ENCODE measurements around the gene P2RX2.

Gene P2RX2

GRCh38 chr12:132618683-132619043, at the start of gene P2RX2:
TSS of gene P2RX2 (plus strand) at chr12:132618776. CDS start at chr12:132618817, 41 bp downstream.
- no peaks in the 10 kb centered on the region; the same call in 1 of the 2 replicates for H3K9me3 ChIP-seq (ENCODE audit: low read depth, low read length)
- H3K4me3 ChIP-seq = peak within 1 kb of the TSS; percentile 68
- no peak within 1 kb of the TSS for H3K27ac ChIP-seq
- H3K36me3 ChIP-seq (ENCODE audit: insufficient read depth, low read length) = peaks cover under 1% of the 10 kb centered on the region; the same call in 1 of the 2 replicates
- DNase-seq (ENCODE audit: low read depth, low spot score) = no peak
- TF ChIP-seq FOXP2 (optimal IDR thresholded peaks at IDR 0.05; ENCODE audit: control extremely low read depth, extremely low read length, insufficient read depth) (no peak), POLR2AphosphoS5 (IDR thresholded peaks at IDR 0.05; ENCODE audit: borderline replicate concordance, low read depth, low read length) (no peak), EZH2 (IDR thresholded peaks at IDR 0.05) (no peak)
- H3K9ac ChIP-seq (ENCODE audit: insufficient read length) = no peak within 1 kb of the TSS

GRCh38 chr12:132568826-132569480, 49.6 kb upstream of the P2RX2 start:
- no peaks in the 10 kb centered on the region for H3K9me3 ChIP-seq (ENCODE audit: low read depth, low read length)
- TF ChIP-seq POLR2AphosphoS5 (IDR thresholded peaks at IDR 0.05; ENCODE audit: borderline replicate concordance, low read depth, low read length) = no peak
- TF ChIP-seq FOXP2 (optimal IDR thresholded peaks at IDR 0.05; ENCODE audit: control extremely low read depth, extremely low read length, insufficient read depth) = no peak
- TF ChIP-seq EZH2 (IDR thresholded peaks at IDR 0.05) = no peak
- no peak overlapping the region for H3K27ac ChIP-seq
- peaks cover 9% of the 10 kb centered on the region; the same call in 1 of the 2 replicates for H3K36me3 ChIP-seq (ENCODE audit: insufficient read depth, low read length)
- no peak for DNase-seq (ENCODE audit: low read depth, low spot score)
- no peak overlapping the region for H3K9ac ChIP-seq (ENCODE audit: insufficient read length)
- H3K4me3 ChIP-seq = no peak overlapping the region

GRCh38 chr12:132569856-132570480, 48.6 kb upstream of the P2RX2 start:
- Histone ChIP-seq H3K27ac (no peak overlapping the region), H3K9ac (ENCODE audit: insufficient read length) (no peak overlapping the region), H3K4me3 (no peak overlapping the region), H3K9me3 (ENCODE audit: low read depth, low read length) (no peaks in the 10 kb centered on the region), H3K36me3 (ENCODE audit: insufficient read depth, low read length) (peaks cover 9% of the 10 kb centered on the region; the same call in 1 of the 2 replicates)
- no peak for TF ChIP-seq FOXP2 (optimal IDR thresholded peaks at IDR 0.05; ENCODE audit: control extremely low read depth, extremely low read length, insufficient read depth)
- no peak for TF ChIP-seq POLR2AphosphoS5 (IDR thresholded peaks at IDR 0.05; ENCODE audit: borderline replicate concordance, low read depth, low read length)
- no peak for TF ChIP-seq EZH2 (IDR thresholded peaks at IDR 0.05)
- no peak for DNase-seq (ENCODE audit: low read depth, low spot score)

GRCh38 chr12:132570635-132571034, 47.9 kb upstream of the P2RX2 start:
- no peak; the same call in 1 of the 2 replicates for TF ChIP-seq POLR2AphosphoS5 (IDR thresholded peaks at IDR 0.05; ENCODE audit: borderline replicate concordance, low read depth, low read length)
- TF ChIP-seq EZH2 (IDR thresholded peaks at IDR 0.05) = no peak
- no peak for TF ChIP-seq FOXP2 (optimal IDR thresholded peaks at IDR 0.05; ENCODE audit: control extremely low read depth, extremely low read length, insufficient read depth)
- H3K27ac ChIP-seq = no peak overlapping the region
- no peak for DNase-seq (ENCODE audit: low read depth, low spot score)
- no peak overlapping the region for H3K9ac ChIP-seq (ENCODE audit: insufficient read length)
- no peaks in the 10 kb centered on the region for H3K9me3 ChIP-seq (ENCODE audit: low read depth, low read length)
- H3K4me3 ChIP-seq = no peak overlapping the region
- H3K36me3 ChIP-seq (ENCODE audit: insufficient read depth, low read length) = peaks cover 6% of the 10 kb centered on the region; the same call in 1 of the 2 replicates

- no peaks in the 10 kb centered on the region for H3K9me3 ChIP-seq (ENCODE audit: low read depth, low read length)
Observed at GRCh38 chr12:132571051-132571450, 47.5 kb upstream of the P2RX2 start.

GRCh38 chr12:132571598-132571997, 47.0 kb upstream of the P2RX2 start:
- TF ChIP-seq EZH2 (IDR thresholded peaks at IDR 0.05) (no peak), FOXP2 (optimal IDR thresholded peaks at IDR 0.05; ENCODE audit: control extremely low read depth, extremely low read length, insufficient read depth) (no peak), POLR2AphosphoS5 (IDR thresholded peaks at IDR 0.05; ENCODE audit: borderline replicate concordance, low read depth, low read length) (no peak)
- no peak overlapping the region for H3K4me3 ChIP-seq
- no peaks in the 10 kb centered on the region; the same call in 1 of the 2 replicates for H3K36me3 ChIP-seq (ENCODE audit: insufficient read depth, low read length)
- no peaks in the 10 kb centered on the region for H3K9me3 ChIP-seq (ENCODE audit: low read depth, low read length)
- no peak overlapping the region for H3K9ac ChIP-seq (ENCODE audit: insufficient read length)
- no peak for DNase-seq (ENCODE audit: low read depth, low spot score)
- H3K27ac ChIP-seq = no peak overlapping the region

More at GRCh38 chr12:132571051-132571450, 47.5 kb upstream of the P2RX2 start:
- Histone ChIP-seq H3K4me3 (no peak overlapping the region), H3K9ac (ENCODE audit: insufficient read length) (no peak overlapping the region), H3K36me3 (ENCODE audit: insufficient read depth, low read length) (peaks cover 2% of the 10 kb centered on the region; the same call in 1 of the 2 replicates), H3K27ac (no peak overlapping the region; the same call in 1 of the 2 replicates)
- no peak for DNase-seq (ENCODE audit: low read depth, low spot score)
- TF ChIP-seq FOXP2 (optimal IDR thresholded peaks at IDR 0.05; ENCODE audit: control extremely low read depth, extremely low read length, insufficient read depth) = no peak
- TF ChIP-seq POLR2AphosphoS5 (IDR thresholded peaks at IDR 0.05; ENCODE audit: borderline replicate concordance, low read depth, low read length) = no peak; the same call in 1 of the 2 replicates
- TF ChIP-seq EZH2 (IDR thresholded peaks at IDR 0.05) = no peak

- H3K9me3 ChIP-seq (ENCODE audit: low read depth, low read length) = no peaks in the 10 kb centered on the region
- no peak overlapping the region for H3K27ac ChIP-seq
- H3K36me3 ChIP-seq (ENCODE audit: insufficient read depth, low read length) = no peaks in the 10 kb centered on the region; the same call in 1 of the 2 replicates
- H3K4me3 ChIP-seq = no peak overlapping the region
- TF ChIP-seq EZH2 (IDR thresholded peaks at IDR 0.05) (no peak), FOXP2 (optimal IDR thresholded peaks at IDR 0.05; ENCODE audit: control extremely low read depth, extremely low read length, insufficient read depth) (no peak), POLR2AphosphoS5 (IDR thresholded peaks at IDR 0.05; ENCODE audit: borderline replicate concordance, low read depth, low read length) (no peak)
- no peak for DNase-seq (ENCODE audit: low read depth, low spot score)
- H3K9ac ChIP-seq (ENCODE audit: insufficient read length) = no peak overlapping the region
Observed at GRCh38 chr12:132572106-132572505, 46.5 kb upstream of the P2RX2 start.

Measured in SK-N-MC (cell line).